ENCODE data around the gene TMEM125. TPM values are rescaled to one million over a fixed set of nuclear protein-coding genes. Genes with fewer than 3 reads are reported as not detected.

The TMEM125 gene
- total RNA-seq, 1 donor from 2014 or later: 1.2 TPM

DNA sequence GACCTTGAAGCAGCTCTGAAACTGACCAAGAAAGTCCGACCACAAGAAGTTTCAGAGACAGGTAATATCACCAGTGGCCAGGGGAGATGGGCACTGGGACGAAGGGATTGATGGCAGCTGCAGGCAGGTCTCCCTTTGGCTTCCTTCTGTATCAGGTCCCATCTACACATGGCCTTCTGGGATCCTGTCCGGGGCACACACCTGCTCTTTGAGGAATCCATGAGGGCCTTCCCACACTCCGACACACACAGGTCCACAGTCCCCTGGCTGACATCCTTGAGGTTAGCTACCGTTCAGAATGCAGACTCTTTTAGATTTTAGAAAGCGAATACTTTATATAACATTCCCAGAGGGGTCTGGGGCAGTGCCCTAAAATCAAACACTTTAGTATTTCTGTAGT, 26.5 kb upstream of the TMEM125 start:
- Histone ChIP-seq H3K4me1 (no peaks in the 10 kb centered on the region), H3K4me3 (no peak overlapping the region), H3K27ac (no peak overlapping the region), H3K9me3 (no peaks in the 10 kb centered on the region), H3K27me3 (no peaks in the 10 kb centered on the region), H3K36me3 (no peaks in the 10 kb centered on the region)
- no peak for DNase-seq (ENCODE audit: extremely low spot score in 2 of 2)
- TF ChIP-seq POLR2AphosphoS5 (IDR thresholded peaks at IDR 0.05; ENCODE audit: insufficient read depth in 1 of 2, low read depth in 1 of 2) (no peak), POLR2A (IDR thresholded peaks at IDR 0.05) (no peak)
- TF ChIP-seq, protein P1, sequence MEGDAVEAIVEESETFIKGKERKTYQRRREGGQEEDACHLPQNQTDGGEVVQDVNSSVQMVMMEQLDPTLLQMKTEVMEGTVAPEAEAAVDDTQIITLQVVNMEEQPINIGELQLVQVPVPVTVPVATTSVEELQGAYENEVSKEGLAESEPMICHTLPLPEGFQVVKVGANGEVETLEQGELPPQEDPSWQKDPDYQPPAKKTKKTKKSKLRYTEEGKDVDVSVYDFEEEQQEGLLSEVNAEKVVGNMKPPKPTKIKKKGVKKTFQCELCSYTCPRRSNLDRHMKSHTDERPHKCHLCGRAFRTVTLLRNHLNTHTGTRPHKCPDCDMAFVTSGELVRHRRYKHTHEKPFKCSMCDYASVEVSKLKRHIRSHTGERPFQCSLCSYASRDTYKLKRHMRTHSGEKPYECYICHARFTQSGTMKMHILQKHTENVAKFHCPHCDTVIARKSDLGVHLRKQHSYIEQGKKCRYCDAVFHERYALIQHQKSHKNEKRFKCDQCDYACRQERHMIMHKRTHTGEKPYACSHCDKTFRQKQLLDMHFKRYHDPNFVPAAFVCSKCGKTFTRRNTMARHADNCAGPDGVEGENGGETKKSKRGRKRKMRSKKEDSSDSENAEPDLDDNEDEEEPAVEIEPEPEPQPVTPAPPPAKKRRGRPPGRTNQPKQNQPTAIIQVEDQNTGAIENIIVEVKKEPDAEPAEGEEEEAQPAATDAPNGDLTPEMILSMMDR (IDR thresholded peaks at IDR 0.05): no peak
- intact Hi-C loops (cut with DNase I): no loop called here

DNA sequence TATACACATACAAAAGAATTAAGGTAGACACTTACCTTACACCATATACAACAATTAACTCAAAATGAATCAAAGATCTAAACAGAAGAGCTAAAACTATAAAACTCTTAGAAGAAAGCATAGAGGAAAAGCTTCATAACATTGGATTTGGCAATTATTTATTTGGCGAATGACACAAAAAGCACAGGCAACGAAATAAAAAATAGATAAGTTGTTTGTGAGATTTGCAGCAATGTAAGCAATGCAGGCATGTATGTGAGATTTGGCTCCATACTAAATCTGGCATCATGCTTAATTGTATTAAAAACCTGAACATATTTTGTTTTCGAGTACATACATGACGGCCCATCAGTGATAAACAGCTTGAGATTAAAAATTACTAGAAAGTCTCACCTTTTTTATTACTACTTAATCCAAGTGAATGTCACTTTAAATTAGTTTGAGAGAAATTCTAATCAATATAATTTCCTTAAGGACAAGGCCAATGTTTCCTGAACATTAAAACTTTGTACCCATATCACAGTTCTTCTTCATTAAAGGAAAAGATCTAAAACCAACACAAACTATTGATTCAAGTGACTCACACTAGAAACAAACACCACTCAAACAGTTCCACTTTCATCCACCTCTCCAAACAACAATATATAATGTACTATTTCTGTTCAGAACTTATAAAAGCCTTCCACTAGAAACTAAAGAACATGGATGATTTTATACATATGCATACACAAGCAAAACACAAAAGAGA, 23.1 kb upstream of the TMEM125 start:
- no peaks in the 10 kb centered on the region for H3K9me3 ChIP-seq
- H3K27me3 ChIP-seq: no peaks in the 10 kb centered on the region
- no peak for DNase-seq (ENCODE audit: extremely low spot score in 2 of 2)
- no peaks in the 10 kb centered on the region for H3K36me3 ChIP-seq
- no peak for TF ChIP-seq POLR2A (IDR thresholded peaks at IDR 0.05)
- TF ChIP-seq, protein P1 (IDR thresholded peaks at IDR 0.05): no peak
- TF ChIP-seq POLR2AphosphoS5 (IDR thresholded peaks at IDR 0.05; ENCODE audit: insufficient read depth in 1 of 2, low read depth in 1 of 2): no peak
- H3K27ac ChIP-seq: no peak overlapping the region
- intact Hi-C loops (cut with DNase I): no loop called here
- H3K4me1 ChIP-seq: no peaks in the 10 kb centered on the region
- H3K4me3 ChIP-seq: no peak overlapping the region

DNA sequence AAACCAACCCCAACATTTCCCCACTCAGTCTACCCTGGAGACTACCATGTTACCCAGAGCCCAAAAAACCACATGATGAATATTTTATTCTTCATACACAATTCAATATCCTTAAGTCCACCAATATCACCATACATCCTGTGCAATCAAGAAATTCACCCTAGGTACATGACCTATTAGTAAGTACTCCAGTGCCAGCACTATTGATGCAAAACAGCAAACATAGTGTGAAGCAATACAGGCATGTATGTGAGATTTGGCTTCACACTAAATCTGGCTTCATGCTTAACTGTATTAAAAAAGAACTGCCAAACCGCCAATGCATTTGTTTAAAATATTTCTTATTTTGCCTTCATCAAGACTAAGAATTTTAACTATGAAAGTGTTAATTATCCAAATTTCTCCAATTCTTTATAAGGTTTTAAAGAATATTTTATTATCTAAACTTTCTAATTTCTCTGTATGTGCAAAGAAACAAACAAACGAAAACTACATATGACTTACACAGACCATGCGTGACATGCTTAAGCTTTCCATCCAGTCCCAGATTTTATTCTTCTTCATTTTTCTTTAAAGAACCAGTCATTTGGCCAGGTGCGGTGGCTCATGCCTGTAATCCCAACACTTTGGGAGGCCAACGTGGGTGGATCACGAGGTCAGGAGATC, 22.4 kb upstream of the TMEM125 start:
- no peak overlapping the region for H3K4me3 ChIP-seq
- H3K27me3 ChIP-seq: no peaks in the 10 kb centered on the region
- H3K4me1 ChIP-seq: no peaks in the 10 kb centered on the region
- H3K9me3 ChIP-seq: no peaks in the 10 kb centered on the region
- no peaks in the 10 kb centered on the region for H3K36me3 ChIP-seq
- no peak for TF ChIP-seq POLR2AphosphoS5 (IDR thresholded peaks at IDR 0.05; ENCODE audit: insufficient read depth in 1 of 2, low read depth in 1 of 2)
- TF ChIP-seq, protein P1 (IDR thresholded peaks at IDR 0.05): no peak
- no peak for TF ChIP-seq POLR2A (IDR thresholded peaks at IDR 0.05)
- intact Hi-C loops (cut with DNase I): no loop called here
- no peak overlapping the region for H3K27ac ChIP-seq
- DNase-seq (ENCODE audit: extremely low spot score in 2 of 2): no peak

DNA sequence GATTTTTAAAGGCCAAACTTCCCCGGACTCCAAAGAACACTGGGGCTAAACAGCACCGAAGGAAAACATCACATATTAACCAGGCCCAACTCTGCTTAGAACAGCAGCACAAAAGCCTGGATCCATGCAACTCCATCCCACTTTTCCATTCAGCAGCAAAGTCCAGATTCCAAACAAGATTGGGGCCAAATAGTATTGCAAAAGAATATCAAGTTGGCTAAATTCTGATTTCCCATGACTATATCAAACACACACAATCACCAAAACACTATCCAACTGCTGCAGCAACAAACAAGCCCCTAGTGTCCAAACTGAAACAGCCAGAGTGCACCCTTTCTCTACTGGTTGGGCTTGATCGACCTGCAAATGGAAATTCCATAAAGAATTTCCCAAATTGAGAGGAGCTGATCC, 19.4 kb upstream of the TMEM125 start:
- no peaks in the 10 kb centered on the region for H3K4me1 ChIP-seq
- H3K9me3 ChIP-seq: no peaks in the 10 kb centered on the region
- no peak overlapping the region for H3K4me3 ChIP-seq
- no peaks in the 10 kb centered on the region for H3K27me3 ChIP-seq
- TF ChIP-seq, protein P1 (IDR thresholded peaks at IDR 0.05): no peak
- TF ChIP-seq POLR2AphosphoS5 (IDR thresholded peaks at IDR 0.05; ENCODE audit: insufficient read depth in 1 of 2, low read depth in 1 of 2): no peak
- intact Hi-C loops (cut with DNase I): no loop called here
- H3K36me3 ChIP-seq: no peaks in the 10 kb centered on the region
- no peak overlapping the region for H3K27ac ChIP-seq
- DNase-seq (ENCODE audit: extremely low spot score in 2 of 2): peak in 1 of 2 donors; percentile 56

DNA sequence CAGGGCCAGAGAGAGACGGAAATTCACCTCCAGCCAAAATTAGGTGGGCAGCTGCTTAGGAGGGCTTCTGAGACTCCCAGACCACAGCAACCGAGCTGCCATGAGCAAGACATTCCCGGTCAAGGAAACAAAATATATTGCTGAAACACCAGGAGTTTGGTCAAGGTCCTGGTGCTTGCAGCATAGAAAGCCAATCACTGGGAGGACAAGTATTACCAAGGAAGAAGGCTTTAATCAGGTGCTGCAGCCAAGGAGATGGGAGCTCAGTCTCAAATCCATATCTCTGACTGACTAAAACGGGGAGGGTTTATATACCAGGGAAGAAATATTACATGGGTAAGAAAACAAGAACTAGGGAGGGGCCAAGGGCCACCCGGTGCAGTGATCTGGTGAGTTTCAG, 18.8 kb upstream of the TMEM125 start:
- no peaks in the 10 kb centered on the region for H3K36me3 ChIP-seq
- intact Hi-C loops (cut with DNase I): no loop called here
- DNase-seq (ENCODE audit: extremely low spot score in 2 of 2): peak in 1 of 2 donors; percentile 64
- no peaks in the 10 kb centered on the region for H3K27me3 ChIP-seq
- TF ChIP-seq POLR2AphosphoS5 (IDR thresholded peaks at IDR 0.05; ENCODE audit: insufficient read depth in 1 of 2, low read depth in 1 of 2) (no peak), POLR2A (IDR thresholded peaks at IDR 0.05) (no peak)
- TF ChIP-seq, protein P1 (IDR thresholded peaks at IDR 0.05): no peak
- no peaks in the 10 kb centered on the region for H3K4me1 ChIP-seq
- H3K4me3 ChIP-seq: no peak overlapping the region
- H3K9me3 ChIP-seq: no peaks in the 10 kb centered on the region
- no peak overlapping the region for H3K27ac ChIP-seq
